Measurements from ENCODE around the gene CAGE1.
A peak's percentile ranks its signal among the peaks of the same experiment; 100 is the strongest.

The CAGE1 gene

DNA sequence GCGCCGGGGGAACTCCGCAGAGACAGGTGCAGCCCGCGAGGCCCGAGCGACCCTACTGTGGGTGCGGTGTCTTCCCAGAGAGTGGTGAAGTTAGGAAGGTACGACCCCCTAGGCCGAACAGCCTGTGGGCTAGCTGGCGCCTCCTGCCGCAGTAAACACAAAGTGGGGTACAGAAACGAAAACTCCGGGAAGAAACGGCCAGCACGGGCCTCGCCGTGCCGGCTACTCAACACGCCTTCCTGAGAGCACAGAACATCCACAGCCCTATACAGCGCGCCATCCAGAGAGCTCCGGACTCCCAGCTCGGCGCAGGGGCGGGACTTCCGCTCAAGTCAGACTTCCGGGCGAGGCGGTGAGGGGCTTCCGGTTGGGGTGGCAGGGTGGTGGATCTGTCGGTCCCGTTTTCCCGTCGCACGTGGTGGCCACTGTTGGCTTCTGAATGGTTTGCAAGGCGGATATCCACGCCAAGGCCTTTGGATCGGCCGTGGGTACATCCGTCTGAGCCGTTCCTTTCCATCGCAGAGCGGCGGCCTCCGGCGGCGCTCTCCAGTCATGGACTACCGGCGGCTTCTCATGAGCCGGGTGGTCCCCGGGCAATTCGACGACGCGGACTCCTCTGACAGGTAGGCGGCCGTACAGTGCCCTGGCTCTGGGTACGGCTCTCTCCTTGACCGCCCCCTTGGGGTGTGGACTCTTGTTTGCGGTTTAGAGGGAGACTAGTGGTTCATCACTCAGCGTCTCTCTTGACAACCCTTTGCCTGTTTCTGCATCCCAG lies at the start of gene CAGE1, which contains the start of gene RIOK1:
Gene CAGE1, minus strand, starts transcription at position 292 of the 775 bp plus-strand sequence. CDS start 2,569 bp downstream, outside the sequence.
Gene RIOK1, plus strand, starts transcription at position 358 of the 775 bp plus-strand sequence. Its CDS starts 195 bp downstream, at position 553.
- no peak for TF ChIP-seq ZFX (IDR thresholded peaks at IDR 0.05; ENCODE audit: borderline replicate concordance)
- TF ChIP-seq, protein P1, sequence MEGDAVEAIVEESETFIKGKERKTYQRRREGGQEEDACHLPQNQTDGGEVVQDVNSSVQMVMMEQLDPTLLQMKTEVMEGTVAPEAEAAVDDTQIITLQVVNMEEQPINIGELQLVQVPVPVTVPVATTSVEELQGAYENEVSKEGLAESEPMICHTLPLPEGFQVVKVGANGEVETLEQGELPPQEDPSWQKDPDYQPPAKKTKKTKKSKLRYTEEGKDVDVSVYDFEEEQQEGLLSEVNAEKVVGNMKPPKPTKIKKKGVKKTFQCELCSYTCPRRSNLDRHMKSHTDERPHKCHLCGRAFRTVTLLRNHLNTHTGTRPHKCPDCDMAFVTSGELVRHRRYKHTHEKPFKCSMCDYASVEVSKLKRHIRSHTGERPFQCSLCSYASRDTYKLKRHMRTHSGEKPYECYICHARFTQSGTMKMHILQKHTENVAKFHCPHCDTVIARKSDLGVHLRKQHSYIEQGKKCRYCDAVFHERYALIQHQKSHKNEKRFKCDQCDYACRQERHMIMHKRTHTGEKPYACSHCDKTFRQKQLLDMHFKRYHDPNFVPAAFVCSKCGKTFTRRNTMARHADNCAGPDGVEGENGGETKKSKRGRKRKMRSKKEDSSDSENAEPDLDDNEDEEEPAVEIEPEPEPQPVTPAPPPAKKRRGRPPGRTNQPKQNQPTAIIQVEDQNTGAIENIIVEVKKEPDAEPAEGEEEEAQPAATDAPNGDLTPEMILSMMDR (IDR thresholded peaks at IDR 0.05) = peak; percentile 24; the same call in 1 of the 2 replicates
- peak within 1 kb of the TSS; percentile 95 for H3K27ac ChIP-seq

DNA sequence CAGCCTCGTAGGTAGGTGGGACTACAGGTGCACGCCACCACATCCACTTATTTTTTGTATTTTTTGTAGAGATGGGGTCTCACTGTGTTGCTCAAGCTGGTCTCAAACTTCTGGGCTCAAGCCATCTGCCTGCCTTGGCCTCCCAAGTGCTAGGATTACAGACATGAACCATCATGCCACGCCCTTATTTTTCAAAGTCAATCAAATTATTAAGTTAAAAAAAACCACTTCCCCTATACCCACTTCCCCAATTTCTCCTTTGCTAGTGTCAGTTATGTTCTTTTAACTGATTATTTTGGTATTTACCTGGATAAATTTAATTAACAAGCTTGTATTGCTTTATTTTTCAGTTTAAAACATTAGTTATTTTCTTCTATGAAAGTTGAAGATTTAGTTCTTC lies 49.7 kb upstream of the CAGE1 start:
- no peak overlapping the region for H3K27ac ChIP-seq
- TF ChIP-seq ZFX (IDR thresholded peaks at IDR 0.05; ENCODE audit: borderline replicate concordance) = no peak
- TF ChIP-seq, protein P1 (IDR thresholded peaks at IDR 0.05) = no peak

DNA sequence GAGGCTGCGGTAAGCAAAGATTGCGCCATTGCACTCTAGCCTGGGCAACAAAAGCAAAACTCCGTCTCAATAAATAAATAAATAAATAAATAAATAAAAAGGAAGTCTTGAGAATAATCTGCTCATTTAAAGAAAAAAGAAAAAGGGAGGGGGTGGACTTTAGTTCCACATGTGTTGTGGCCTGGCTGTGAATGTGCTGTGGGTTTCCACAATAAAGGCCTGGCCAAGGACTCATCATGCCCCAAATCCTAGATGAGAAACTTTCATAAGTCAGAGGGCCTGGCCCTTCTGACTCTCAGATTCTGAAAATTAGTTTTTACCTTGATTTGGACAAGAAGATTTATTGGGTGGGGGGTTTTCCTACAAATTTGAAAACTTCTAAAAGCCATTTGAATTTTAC lies 48.5 kb upstream of the CAGE1 start:
- no peak for TF ChIP-seq ZFX (IDR thresholded peaks at IDR 0.05; ENCODE audit: borderline replicate concordance)
- TF ChIP-seq, protein P1 (IDR thresholded peaks at IDR 0.05) = no peak
- H3K27ac ChIP-seq = no peak overlapping the region

DNA sequence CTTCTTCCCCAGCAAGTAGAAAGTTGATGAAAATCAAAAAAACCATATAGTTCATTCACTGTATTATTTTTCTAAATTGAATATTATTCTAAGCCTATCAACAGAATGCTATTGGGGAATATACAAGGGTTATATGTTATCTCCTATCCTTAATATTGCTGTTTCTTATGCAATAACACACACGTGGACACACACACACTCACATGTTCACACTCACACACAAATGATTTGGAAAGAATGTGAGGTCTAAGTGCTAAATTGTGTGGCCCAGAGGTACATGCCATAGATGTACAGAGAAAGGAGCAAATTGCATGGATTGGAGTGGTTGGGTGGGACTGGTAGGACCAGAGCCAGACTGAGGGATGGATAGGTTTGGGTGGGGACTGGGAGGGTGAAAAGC lies 45.1 kb upstream of the CAGE1 start:
- no peak overlapping the region for H3K27ac ChIP-seq
- TF ChIP-seq ZFX (IDR thresholded peaks at IDR 0.05; ENCODE audit: borderline replicate concordance) = no peak
- TF ChIP-seq, protein P1 (IDR thresholded peaks at IDR 0.05) = no peak

DNA sequence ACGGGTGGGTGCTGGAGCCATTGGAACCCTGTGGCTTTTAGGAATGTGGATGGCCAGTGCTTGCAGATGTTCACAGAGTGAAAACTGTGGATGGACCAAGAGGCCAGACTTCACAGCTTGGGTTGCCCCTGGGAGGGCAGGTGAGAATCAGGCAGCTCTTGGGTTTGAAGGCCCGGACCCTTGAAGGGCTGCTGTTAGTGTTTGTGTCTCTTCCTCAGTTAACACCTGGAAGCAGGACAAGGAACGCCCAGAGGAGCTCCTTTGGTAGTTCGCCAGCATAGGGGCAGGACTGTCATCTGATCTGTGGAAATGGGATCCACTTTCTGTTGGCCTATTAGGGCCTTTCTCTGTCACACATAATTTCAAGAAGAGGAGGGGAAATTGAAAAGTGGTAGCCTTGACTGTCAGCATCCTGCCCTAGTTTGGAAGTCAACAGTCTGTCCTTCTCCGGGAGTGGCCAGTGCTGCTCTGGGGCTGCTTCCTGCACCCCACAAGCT lies 43.6 kb upstream of the CAGE1 start:
- TF ChIP-seq, protein P1 (IDR thresholded peaks at IDR 0.05) = no peak
- no peak for TF ChIP-seq ZFX (IDR thresholded peaks at IDR 0.05; ENCODE audit: borderline replicate concordance)
- H3K27ac ChIP-seq = no peak overlapping the region

DNA sequence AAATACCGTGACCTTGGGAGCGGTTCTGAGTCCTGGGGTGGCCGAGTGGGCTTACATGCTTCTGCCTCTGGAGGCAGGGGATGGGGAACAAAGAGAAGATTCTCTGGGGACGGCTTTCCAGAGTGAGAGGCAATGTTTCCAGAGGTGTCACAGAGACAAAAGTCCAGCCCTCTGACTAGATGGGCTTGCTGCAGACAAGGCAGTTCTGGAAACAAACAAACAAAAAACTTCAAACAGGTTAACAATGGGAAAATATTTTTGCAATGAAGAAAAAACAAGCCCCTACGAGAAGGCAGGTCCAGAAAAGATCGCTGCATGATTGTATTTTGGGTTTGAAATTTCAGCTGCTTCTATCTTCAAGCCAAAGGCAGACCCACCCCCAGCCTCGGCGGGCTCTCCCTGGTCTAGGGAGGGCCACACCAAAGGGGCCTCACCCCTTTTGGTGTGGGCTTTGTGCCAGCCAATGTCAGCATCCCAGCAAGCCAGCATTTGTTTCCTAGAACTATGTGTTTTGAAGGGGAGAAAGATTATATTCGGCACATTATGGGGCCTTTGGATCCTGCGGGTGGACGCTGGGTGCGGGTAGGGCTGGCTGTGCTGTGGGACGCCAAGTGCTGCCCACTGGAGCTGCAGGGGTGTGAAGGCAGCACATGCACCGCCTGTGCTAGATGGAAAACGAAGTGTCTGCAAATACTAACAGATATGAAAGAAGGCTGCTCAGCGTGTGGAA lies 43.0 kb upstream of the CAGE1 start:
- H3K27ac ChIP-seq = no peak overlapping the region
- TF ChIP-seq, protein P1 (IDR thresholded peaks at IDR 0.05) = no peak
- TF ChIP-seq ZFX (IDR thresholded peaks at IDR 0.05; ENCODE audit: borderline replicate concordance) = no peak
